GM12891 (cell line): Measurements from ENCODE around the gene COPZ1.
A peak's percentile ranks its signal among the peaks of the same experiment; 100 is the strongest.

Source experiments
- DNase-seq: peaks from one replicate; pipeline ENCODE4 v3.0.0; 2011; ENCODE audit warnings: low spot score; ENCODE audit not compliant: insufficient read length
- FAIRE-seq: peaks from 2 replicates; lab custom pipeline; 2011; peaks lifted over from hg19 to GRCh38; lab: Jason Lieb, UNC
- PAX5 ChIP-seq: IDR thresholded peaks from 2 replicates; pipeline ENCODE4 v1.6.1; 2011; ENCODE audit warnings: low read length, moderate library complexity, mild to moderate bottlenecking; ENCODE audit not compliant: insufficient read depth, severe bottlenecking
- POLR2A ChIP-seq: IDR thresholded peaks from 2 replicates; pipeline ENCODE4 v1.6.1; 2011; ENCODE audit warnings: low read depth, low read length, control low read depth
- POLR2AphosphoS5 ChIP-seq: IDR thresholded peaks from 2 replicates; pipeline ENCODE4 v1.6.1; 2011; ENCODE audit warnings: low read depth, low read length, control low read depth
- POU2F2 ChIP-seq: IDR thresholded peaks from 2 replicates; pipeline ENCODE4 v1.6.1; 2011; ENCODE audit warnings: low read depth, mild to moderate bottlenecking, control low read depth, low read length, moderate library complexity
- SPI1 ChIP-seq: IDR thresholded peaks from 2 replicates; pipeline ENCODE4 v1.6.1; 2011; ENCODE audit warnings: low read depth, low read length, control low read depth
- TAF1 ChIP-seq: IDR thresholded peaks from 2 replicates; pipeline ENCODE4 v1.6.1; 2011; ENCODE audit warnings: low read depth, low read length, control low read depth

COPZ1 gene

GRCh38 chr12:54285150-54286041 is 39.5 kb upstream of the COPZ1 start:
- no peak for FAIRE-seq
- TF ChIP-seq POLR2A (no peak; the same call in 1 of the 2 replicates), POLR2AphosphoS5 (no peak), SPI1 (no peak), PAX5 (no peak), POU2F2 (no peak), TAF1 (no peak)
- DNase-seq: no peak

GRCh38 chr12:54286042-54287030 is 38.6 kb upstream of the COPZ1 start:
- no peak for DNase-seq
- no peak for TF ChIP-seq SPI1
- no peak for TF ChIP-seq PAX5
- no peak for TF ChIP-seq TAF1
- TF ChIP-seq POLR2A: peak; percentile 89
- TF ChIP-seq POU2F2: no peak; the same call in 1 of the 2 replicates
- TF ChIP-seq POLR2AphosphoS5: peak; percentile 89
- FAIRE-seq: no peak

- DNase-seq (no peak), FAIRE-seq (no peak)
- no peak for TF ChIP-seq SPI1
- TF ChIP-seq PAX5: no peak
- TF ChIP-seq POLR2A: peak; percentile 98
- no peak for TF ChIP-seq TAF1
- TF ChIP-seq POLR2AphosphoS5: peak; percentile 98
- no peak for TF ChIP-seq POU2F2
These were observed 37.4 kb upstream of the COPZ1 start for GRCh38 chr12:54287261-54288157.

DNA sequence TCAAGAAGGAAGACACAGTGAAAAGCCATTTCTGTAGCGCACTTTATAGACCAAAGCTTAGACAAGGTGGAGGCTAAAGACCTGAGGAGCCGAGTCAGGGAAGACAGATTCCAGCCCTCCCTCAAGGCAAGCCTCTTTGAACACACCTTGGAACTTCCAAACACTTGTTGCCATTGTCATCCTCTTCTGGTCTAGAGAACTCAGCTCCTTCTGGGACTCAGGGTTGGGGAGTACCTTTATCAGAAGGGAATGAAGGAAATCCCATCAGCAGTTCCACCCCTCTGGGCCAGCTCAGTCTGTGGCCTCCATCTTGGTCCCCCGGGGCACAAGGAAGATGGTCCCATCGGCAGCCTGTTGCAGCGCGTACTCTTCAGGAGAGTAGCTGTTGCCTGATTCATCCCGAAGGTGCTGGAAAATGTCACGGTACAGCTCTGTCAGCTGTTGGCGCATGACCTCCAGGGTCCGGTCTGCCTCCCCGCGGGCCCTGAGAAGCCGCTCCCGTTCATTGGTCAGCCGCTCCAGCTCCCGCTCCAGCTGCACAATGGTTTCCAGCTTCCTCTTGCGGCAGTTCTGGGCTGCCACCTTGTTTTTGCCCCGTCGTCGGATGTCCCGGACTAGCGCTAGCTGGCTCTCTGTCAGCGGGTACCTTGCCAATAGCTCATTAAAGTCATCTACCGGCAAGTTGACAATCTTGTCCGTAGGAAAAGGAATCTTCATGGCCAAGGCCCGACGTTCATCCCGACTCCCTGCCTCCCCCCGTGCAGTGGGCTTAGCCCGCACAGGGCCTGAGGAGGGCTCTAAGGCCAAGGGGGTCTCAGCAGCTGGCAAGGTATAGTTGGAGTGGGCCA is 32.6 kb upstream of the COPZ1 start:
- no peak for TF ChIP-seq PAX5
- no peak for TF ChIP-seq POLR2AphosphoS5
- TF ChIP-seq POLR2A: no peak
- no peak for TF ChIP-seq TAF1
- no peak for TF ChIP-seq SPI1
- FAIRE-seq (no peak), DNase-seq (no peak)

GRCh38 chr12:54292931-54293241 is 32.0 kb upstream of the COPZ1 start:
- FAIRE-seq (no peak), DNase-seq (no peak)
- TF ChIP-seq PAX5 (no peak), TAF1 (no peak), POLR2A (no peak), POU2F2 (no peak), SPI1 (no peak), POLR2AphosphoS5 (no peak)

- no peak for FAIRE-seq
- DNase-seq: peak; percentile 55
- TF ChIP-seq PAX5 (no peak), TAF1 (no peak), POU2F2 (no peak), POLR2AphosphoS5 (no peak), SPI1 (no peak), POLR2A (no peak)
These were observed 30.6 kb upstream of the COPZ1 start for GRCh38 chr12:54294152-54294952.

GRCh38 chr12:54294953-54295566 is 29.9 kb upstream of the COPZ1 start:
- DNase-seq: no peak
- FAIRE-seq: no peak

DNA sequence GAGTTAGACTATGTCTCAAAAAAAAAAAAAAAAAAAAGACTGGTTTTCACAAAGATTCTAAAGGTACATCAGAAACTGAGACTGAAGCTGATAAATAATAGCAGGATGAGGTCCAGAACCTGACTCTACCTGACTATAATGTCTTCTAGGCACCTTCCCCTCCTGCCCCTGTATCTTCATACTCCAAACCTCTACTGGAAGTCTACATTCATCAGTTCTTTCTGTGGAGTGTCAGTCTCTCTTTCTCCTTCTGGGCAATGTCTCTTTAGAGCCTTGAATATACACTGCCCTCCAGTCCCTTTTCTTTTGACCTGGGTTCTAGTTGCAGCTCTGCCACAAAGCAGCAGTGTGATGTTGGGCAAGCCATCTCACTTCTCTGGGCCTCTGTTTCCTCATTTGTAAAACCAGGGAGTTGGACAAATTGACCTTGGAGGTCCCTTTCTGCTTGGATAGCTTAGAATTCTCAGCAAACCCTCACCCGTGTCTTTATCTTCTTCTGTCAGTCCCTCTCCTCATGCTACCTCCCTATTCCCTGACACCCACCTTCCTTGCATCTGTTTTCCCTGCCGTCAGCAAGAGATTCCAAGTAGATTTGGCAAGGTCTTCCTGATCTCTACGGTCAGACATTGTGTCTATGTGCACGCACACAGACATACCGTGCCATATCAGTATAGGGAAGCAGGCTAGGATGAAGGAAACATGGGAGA is 28.4 kb upstream of the COPZ1 start:
- TF ChIP-seq PAX5 (no peak), SPI1 (no peak), POLR2A (no peak), POLR2AphosphoS5 (no peak), TAF1 (no peak), POU2F2 (no peak)
- DNase-seq (no peak), FAIRE-seq (no peak)

More at GRCh38 chr12:54294953-54295566, 29.9 kb upstream of the COPZ1 start:
- no peak for TF ChIP-seq TAF1
